ENCODE data around the gene VGLL4. TPM values are rescaled to one million over a fixed set of nuclear protein-coding genes. Genes with fewer than 3 reads are reported as not detected.
A peak's percentile ranks its signal among the peaks of the same experiment; 100 is the strongest.

VGLL4 gene
- total and polyA plus RNA-seq, 5 donors: 40.9 to 66.9 (median 53.2) TPM

DNA sequence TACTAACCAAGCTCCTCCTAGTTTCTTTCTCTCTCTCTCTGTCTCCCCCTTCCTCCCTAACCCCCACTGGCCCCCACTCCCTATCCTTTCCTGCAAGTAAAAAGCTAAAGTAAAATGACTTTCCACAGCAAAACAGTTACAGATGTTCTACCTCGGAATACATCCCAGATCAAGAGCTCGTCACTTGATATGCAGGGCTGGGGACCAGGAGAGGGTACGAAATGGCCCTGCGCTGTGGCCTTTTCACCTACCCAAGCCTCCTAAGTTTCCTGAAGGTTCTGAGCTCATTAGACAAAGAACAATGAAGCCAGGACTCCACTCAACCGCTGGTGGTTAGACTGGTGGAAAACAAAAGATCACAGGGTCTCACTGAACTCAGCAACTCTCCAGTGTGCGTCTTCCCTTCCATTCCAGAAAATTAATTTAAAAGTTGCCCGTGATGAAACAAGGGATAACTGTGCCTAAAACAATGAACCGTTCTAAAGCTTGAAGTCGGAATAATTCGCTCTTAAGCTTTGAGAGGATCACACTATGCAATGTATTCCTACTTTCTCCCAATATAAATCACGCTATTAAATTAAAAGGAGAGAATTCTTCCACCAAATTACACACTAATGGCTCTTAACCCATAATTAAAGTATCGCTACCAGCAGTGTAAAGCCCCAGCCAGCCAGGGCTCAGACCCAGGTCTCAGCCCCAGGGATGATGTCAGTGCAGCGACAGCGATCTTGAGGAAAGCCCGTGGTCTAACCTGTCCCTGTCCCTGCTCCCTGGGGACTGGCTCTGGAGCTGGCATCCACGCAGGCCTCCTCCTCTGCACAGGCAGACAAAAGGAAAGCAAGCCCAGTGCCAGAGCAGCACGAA lies 5.0 kb downstream of the VGLL4 start:
- ATAC-seq (no peak), DNase-seq (peak; percentile 42 to 72 (median 71))
- peaks cover 33% of the 10 kb centered on the region for H3K4me1 ChIP-seq (ENCODE audit: control insufficient read depth, insufficient read depth, low read length)
- peak overlapping the region; percentile 93 for H3K27ac ChIP-seq (ENCODE audit: low read length)
- H3K27me3 ChIP-seq (ENCODE audit: control insufficient read depth, insufficient read depth): no peaks in the 10 kb centered on the region
- intact Hi-C loops (cut with DNase I): loop anchor here in 1 of 4 donors (10.0 kb wide), 1 partner anchor 54 kb away; no protein-coding TSS in a partner anchor
- H3K9me3 ChIP-seq (ENCODE audit: control insufficient read depth, low read length): no peaks in the 10 kb centered on the region
- 39% methylated on average over 17 of the region's 17 CpGs for WGBS
- H3K4me3 ChIP-seq (ENCODE audit: low read length): peak overlapping the region; percentile 36

DNA sequence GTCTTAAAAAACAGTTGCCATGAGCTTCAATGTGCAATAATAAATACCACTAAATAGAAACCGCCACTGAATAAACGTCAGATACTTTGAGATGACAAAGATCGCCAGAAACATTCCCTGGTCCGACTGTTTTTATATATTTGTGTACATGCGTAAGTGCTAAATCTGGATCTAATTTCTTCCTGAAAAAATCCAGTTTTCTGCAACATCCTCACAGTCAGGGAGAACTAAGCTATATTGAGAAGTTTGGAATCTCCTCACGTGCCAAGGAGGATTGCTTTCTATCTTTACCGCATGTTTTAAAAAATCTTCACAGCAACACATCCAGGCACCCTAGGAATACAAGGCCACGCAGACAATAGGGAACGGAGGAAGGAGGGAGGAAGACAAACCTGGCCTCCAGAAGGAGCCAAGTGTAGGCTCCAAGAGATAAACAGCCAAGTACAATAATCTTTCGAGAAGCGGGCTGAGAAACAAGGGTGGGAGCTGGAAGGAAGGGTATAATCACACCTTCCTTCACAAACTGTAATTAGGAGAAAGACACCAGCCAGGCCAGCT lies 5.7 kb downstream of the VGLL4 start:
- H3K4me3 ChIP-seq (ENCODE audit: low read length): peak overlapping the region; percentile 36
- WGBS: 11% methylated on average over 11 of the region's 11 CpGs
- no peak for ATAC-seq
- peak overlapping the region; percentile 93 for H3K27ac ChIP-seq (ENCODE audit: low read length)
- peaks cover 35% of the 10 kb centered on the region for H3K4me1 ChIP-seq (ENCODE audit: control insufficient read depth, insufficient read depth, low read length)
- intact Hi-C loops (cut with DNase I): loop anchor here in 1 of 4 donors (10.0 kb wide), 1 partner anchor 53 kb away; no protein-coding TSS in a partner anchor
- no peaks in the 10 kb centered on the region for H3K9me3 ChIP-seq (ENCODE audit: control insufficient read depth, low read length)
- DNase-seq: no peak
- H3K27me3 ChIP-seq (ENCODE audit: control insufficient read depth, insufficient read depth): no peaks in the 10 kb centered on the region

DNA sequence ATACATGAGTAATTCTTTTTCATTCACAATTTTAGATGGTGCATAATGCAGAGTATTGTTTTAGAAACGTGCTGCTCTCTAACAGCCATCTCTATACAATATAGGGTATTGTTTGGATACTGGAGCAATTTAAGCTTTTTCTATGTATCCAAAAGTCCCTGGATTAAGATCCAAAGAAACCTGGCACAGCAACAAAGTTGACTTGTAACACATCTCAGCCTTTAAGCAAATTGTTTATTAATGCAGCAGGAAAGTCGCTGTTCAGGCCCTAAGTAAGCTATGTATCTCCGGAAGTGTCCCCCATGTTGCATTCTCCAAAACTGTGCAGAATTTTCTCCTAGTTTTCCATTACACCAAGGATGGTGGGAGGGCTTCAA lies 7.3 kb downstream of the VGLL4 start:
- Histone ChIP-seq H3K27ac (ENCODE audit: low read length) (peak overlapping the region; percentile 57), H3K4me3 (ENCODE audit: low read length) (no peak overlapping the region), H3K9me3 (ENCODE audit: control insufficient read depth, low read length) (no peaks in the 10 kb centered on the region), H3K27me3 (ENCODE audit: control insufficient read depth, insufficient read depth) (no peaks in the 10 kb centered on the region), H3K4me1 (ENCODE audit: control insufficient read depth, insufficient read depth, low read length) (peaks cover 37% of the 10 kb centered on the region)
- DNase-seq (no peak), ATAC-seq (no peak)
- 40% methylated on average over 3 of the region's 3 CpGs for WGBS
- intact Hi-C loops (cut with DNase I): loop anchor here in 1 of 4 donors (10.0 kb wide), 1 partner anchor 52 kb away; no protein-coding TSS in a partner anchor

DNA sequence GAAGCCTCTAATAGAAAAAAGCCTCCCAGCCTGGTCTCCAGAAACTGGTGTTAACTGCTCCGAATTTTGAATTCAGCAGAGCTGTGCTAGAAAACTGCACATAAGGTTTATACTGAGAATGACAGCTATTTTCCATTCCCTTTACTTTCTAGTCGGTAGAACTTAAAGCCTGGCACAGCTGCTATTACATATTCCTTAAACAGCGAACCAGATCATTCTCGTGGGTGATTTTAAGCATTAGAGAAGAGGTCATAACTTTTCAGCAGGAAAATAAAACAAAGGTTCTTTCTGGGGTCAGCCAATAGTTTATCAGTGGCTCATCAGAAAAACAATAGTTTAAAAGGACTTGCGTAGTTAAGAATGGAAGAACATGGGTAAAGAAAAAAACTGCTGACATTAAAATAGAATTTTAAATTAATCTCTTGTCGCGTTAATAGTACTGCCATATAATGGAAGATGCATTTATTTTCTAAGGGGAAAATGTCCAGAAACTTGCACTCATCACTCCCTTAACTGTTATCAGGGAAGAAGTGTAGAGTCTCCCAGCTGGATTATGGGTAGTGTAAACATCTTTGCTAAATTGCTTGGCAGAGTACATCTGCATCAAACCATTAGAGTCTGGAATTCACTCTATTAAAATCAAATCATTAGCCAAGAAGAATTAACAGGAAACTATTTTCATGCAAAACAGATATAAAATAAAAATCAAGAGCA lies 7.9 kb downstream of the VGLL4 start:
- WGBS: 19% methylated on average over 7 of the region's 7 CpGs
- H3K27me3 ChIP-seq (ENCODE audit: control insufficient read depth, insufficient read depth): no peaks in the 10 kb centered on the region
- no peak for DNase-seq
- no peak overlapping the region for H3K4me3 ChIP-seq (ENCODE audit: low read length)
- intact Hi-C loops (cut with DNase I): loop anchor here in 1 of 4 donors (10.0 kb wide), 1 partner anchor 51 kb away; no protein-coding TSS in a partner anchor
- ATAC-seq: no peak
- peak overlapping the region; percentile 61 for H3K27ac ChIP-seq (ENCODE audit: low read length)
- no peaks in the 10 kb centered on the region for H3K9me3 ChIP-seq (ENCODE audit: control insufficient read depth, low read length)
- H3K4me1 ChIP-seq (ENCODE audit: control insufficient read depth, insufficient read depth, low read length): peaks cover 37% of the 10 kb centered on the region

DNA sequence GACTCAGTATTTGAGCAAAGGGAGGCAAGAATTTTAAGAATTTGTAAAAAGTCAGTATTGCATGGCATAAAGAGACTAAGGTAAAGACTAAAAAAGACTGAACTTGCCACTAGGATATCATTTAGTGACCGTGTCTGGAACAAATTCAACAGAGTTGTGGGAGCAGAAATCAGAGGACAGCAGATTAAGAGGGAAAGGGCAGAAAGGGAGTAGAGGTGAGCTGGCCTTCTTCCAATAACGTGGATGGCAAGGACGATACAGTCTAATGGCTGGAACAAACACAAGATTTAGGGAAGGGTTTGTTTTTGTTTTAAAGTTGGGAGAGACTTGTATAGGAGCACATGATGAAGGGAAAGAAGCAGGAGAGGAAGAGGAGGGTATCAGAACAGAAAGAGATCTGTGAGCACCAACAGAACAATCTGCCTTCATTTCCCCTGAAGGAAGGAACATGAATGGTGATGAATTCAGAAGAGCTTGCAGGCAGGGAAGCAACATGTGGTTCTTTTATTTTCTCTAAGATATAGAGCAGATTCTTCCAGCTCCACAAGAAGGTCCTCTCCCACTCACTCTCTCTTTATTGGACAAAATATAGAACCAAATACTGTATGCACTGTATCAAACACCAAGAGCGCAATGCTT lies 8.6 kb downstream of the VGLL4 start:
- ATAC-seq: no peak
- no peak for DNase-seq
- Histone ChIP-seq H3K9me3 (ENCODE audit: control insufficient read depth, low read length) (no peaks in the 10 kb centered on the region), H3K4me1 (ENCODE audit: control insufficient read depth, insufficient read depth, low read length) (peaks cover 32% of the 10 kb centered on the region), H3K27me3 (ENCODE audit: control insufficient read depth, insufficient read depth) (no peaks in the 10 kb centered on the region), H3K4me3 (ENCODE audit: low read length) (no peak overlapping the region), H3K27ac (ENCODE audit: low read length) (peak overlapping the region; percentile 61)
- whole genome bisulfite sequencing: 26% methylated on average over 4 of the region's 4 CpGs
- intact Hi-C loops (cut with DNase I): loop anchor here in 1 of 4 donors (10.0 kb wide), 1 partner anchor 50 kb away; no protein-coding TSS in a partner anchor

DNA sequence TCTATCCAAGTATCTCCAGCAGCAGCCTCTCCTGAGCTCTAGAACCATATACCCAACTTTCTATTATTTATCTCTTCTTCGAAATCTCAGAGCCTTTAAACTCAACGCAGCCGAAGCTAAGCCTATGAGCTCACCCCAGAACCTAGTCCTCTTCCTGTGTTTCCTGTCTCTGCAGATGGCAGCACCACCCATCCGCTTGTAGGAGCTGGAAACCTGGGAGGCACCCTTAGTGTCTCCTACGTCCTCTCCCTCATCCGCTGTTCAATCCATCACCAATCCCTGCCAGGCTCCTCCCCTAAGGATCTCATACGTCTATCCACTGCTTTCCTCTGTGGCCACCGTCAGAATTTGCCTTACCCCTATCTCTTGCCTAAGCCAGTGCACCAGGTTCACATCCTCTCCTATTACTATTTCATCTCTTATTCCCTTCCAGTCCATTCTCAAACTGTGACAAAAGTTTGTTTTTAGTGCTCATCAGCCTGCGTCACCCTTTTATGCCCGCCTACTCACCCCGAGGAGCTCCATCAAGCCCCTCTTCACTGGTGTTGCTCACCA lies 9.6 kb downstream of the VGLL4 start:
- peaks cover 29% of the 10 kb centered on the region for H3K4me1 ChIP-seq (ENCODE audit: control insufficient read depth, insufficient read depth, low read length)
- WGBS: 53% methylated on average over 11 of the region's 11 CpGs
- ATAC-seq (peak; percentile 76 to 89), DNase-seq (peak in 2 of 3 donors; percentile 63 to 65)
- H3K27ac ChIP-seq (ENCODE audit: low read length): peak overlapping the region; percentile 40
- H3K4me3 ChIP-seq (ENCODE audit: low read length): no peak overlapping the region
- intact Hi-C loops (cut with DNase I): loop anchor here in 1 of 4 donors (10.0 kb wide), 1 partner anchor 49 kb away; no protein-coding TSS in a partner anchor
- H3K9me3 ChIP-seq (ENCODE audit: control insufficient read depth, low read length): no peaks in the 10 kb centered on the region
- H3K27me3 ChIP-seq (ENCODE audit: control insufficient read depth, insufficient read depth): no peaks in the 10 kb centered on the region

DNA sequence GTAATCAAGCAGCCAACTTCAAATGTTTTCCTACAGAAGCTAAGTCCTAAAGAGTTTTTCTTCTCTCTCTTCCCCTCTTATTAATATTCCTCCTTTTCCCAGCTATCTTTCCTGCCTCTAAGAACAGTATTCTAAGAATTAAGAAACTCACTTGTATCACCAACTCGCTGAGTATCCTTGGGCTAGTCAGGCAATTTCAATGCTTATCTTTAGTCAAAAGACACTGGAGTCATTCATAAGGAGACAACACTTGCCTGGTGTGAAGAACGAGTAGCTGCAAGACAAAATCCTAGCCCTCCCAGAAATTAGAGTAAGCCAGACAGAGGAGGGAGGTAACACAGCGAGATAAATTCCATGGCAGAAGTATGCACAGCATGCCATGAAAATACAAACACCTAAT lies 10.7 kb downstream of the VGLL4 start:
- intact Hi-C loops (cut with DNase I): loop anchor here in 1 of 4 donors (10.0 kb wide), 1 partner anchor 48 kb away; no protein-coding TSS in a partner anchor
- Histone ChIP-seq H3K27me3 (ENCODE audit: control insufficient read depth, insufficient read depth) (no peaks in the 10 kb centered on the region), H3K4me3 (ENCODE audit: low read length) (no peak overlapping the region), H3K9me3 (ENCODE audit: control insufficient read depth, low read length) (no peaks in the 10 kb centered on the region), H3K4me1 (ENCODE audit: control insufficient read depth, insufficient read depth, low read length) (peaks cover 21% of the 10 kb centered on the region), H3K27ac (ENCODE audit: low read length) (peak overlapping the region; percentile 35)
- 48% methylated on average over 3 of the region's 3 CpGs for WGBS
- no peak for DNase-seq
- ATAC-seq: no peak

DNA sequence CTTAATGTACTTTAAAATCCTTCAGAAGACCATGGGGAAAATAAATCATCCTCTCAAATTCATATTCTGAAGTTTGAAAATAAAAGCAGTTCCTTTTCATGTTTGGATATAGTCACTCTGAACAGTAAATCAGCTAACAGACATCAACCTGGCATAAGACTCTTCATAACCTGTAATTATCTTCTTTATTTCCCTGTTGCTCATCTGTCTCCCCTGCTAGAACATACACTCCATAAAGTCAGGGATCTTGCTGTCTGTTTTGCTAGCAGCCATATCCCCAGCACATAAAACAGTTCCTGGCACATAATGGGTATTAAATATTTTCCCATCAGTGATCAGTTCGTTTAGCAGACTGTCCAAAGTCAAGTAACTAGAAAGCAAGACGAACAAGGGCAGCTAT lies 11.2 kb downstream of the VGLL4 start:
- Histone ChIP-seq H3K27ac (ENCODE audit: low read length) (peak overlapping the region; percentile 35), H3K27me3 (ENCODE audit: control insufficient read depth, insufficient read depth) (no peaks in the 10 kb centered on the region), H3K9me3 (ENCODE audit: control insufficient read depth, low read length) (no peaks in the 10 kb centered on the region), H3K4me1 (ENCODE audit: control insufficient read depth, insufficient read depth, low read length) (peaks cover 22% of the 10 kb centered on the region), H3K4me3 (ENCODE audit: low read length) (no peak overlapping the region)
- DNase-seq (no peak), ATAC-seq (no peak)
- intact Hi-C loops (cut with DNase I): loop anchor here in 1 of 4 donors (10.0 kb wide), 1 partner anchor 48 kb away; no protein-coding TSS in a partner anchor
- 14% methylated on average over 2 of the region's 2 CpGs for WGBS

DNA sequence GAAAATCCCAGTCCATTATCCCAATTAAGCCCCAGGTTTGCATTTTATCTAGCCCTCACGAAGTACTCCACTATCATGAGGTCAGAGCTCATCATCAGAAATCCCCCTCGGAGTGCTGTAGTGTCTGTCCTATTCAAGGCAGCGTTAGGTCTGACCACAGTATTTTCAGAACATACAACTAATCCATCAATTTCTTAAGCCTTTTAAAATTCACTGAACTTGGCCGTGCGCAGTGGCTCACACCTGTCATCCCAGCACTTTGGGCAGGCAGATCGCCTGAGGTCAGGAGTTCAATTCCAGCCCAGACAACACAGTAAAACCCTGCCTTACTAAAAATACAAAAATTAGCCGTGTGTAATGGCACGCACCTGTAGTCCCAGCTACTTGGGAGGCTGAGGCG lies 11.9 kb downstream of the VGLL4 start:
- no peaks in the 10 kb centered on the region for H3K9me3 ChIP-seq (ENCODE audit: control insufficient read depth, low read length)
- no peak overlapping the region for H3K4me3 ChIP-seq (ENCODE audit: low read length)
- peaks cover 22% of the 10 kb centered on the region for H3K4me1 ChIP-seq (ENCODE audit: control insufficient read depth, insufficient read depth, low read length)
- no peak overlapping the region for H3K27ac ChIP-seq (ENCODE audit: low read length)
- DNase-seq (no peak), ATAC-seq (no peak)
- 66% methylated on average over 9 of the region's 9 CpGs for WGBS
- no peaks in the 10 kb centered on the region for H3K27me3 ChIP-seq (ENCODE audit: control insufficient read depth, insufficient read depth)
- intact Hi-C loops (cut with DNase I): loop anchor here in 1 of 4 donors (10.0 kb wide), 1 partner anchor 47 kb away; no protein-coding TSS in a partner anchor

DNA sequence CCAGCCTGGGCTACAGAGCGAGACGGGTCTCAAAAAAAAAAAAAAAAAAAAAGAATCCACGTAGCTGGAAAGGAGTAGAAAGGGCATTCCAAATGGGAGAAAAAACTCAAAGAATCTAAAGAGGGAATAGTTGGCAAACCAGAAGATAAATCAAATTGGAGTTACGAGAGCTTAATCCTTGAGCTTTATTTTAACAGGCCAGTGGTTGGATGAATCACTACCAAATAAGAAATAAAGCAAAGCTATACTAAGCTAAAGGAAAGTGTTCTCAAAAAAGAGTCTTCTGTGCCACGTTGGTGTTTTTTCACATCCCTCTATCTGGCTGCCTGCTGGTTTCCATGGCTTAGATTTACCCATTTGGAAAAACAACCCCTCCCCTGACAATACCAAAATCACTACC lies 14.0 kb downstream of the VGLL4 start:
- intact Hi-C loops (cut with DNase I): loop anchor here in 1 of 4 donors (10.0 kb wide), 1 partner anchor 45 kb away; no protein-coding TSS in a partner anchor
- Histone ChIP-seq H3K4me3 (ENCODE audit: low read length) (no peak overlapping the region), H3K27me3 (ENCODE audit: control insufficient read depth, insufficient read depth) (no peaks in the 10 kb centered on the region), H3K9me3 (ENCODE audit: control insufficient read depth, low read length) (no peaks in the 10 kb centered on the region), H3K27ac (ENCODE audit: low read length) (no peak overlapping the region), H3K4me1 (ENCODE audit: control insufficient read depth, insufficient read depth, low read length) (peaks cover 13% of the 10 kb centered on the region)
- WGBS: 37% methylated on average over 5 of the region's 5 CpGs
- no peak for DNase-seq
- ATAC-seq: no peak
